GM23248 (cell line): ENCODE results near the gene POFUT1. TPM values are rescaled to one million over a fixed set of nuclear protein-coding genes. Genes with fewer than 3 reads are reported as not detected.

Experiments used
- DNase-seq: peaks from one replicate; pipeline ENCODE4 v3.0.0-alpha.2; 2015
- H2AFZ ChIP-seq: fragments of 200-600 bp; sonication (generic); 2 replicates; pipeline ENCODE4 v1.6.1; 2016; ENCODE audit warnings: antibody characterized with exemption
- H3F3A ChIP-seq: fragments of 200-600 bp; sonication (generic); 2 replicates; pipeline ENCODE4 v1.6.1; 2016; ENCODE audit warnings: mild to moderate bottlenecking, antibody characterized with exemption, mixed run types; ENCODE audit not compliant: insufficient read depth
- H3K27ac ChIP-seq: fragments of 200-600 bp; sonication (generic); 2 replicates; pipeline ENCODE4 v1.5.1; 2016; ENCODE audit warnings: mild to moderate bottlenecking
- H3K27me3 ChIP-seq: fragments of 200-600 bp; sonication (generic); replicated peaks from 2 replicates; pipeline ENCODE4 v1.6.1; 2016; ENCODE audit warnings: mild to moderate bottlenecking; ENCODE audit not compliant: insufficient read depth
- H3K36me3 ChIP-seq: fragments of 200-600 bp; sonication (generic); 2 replicates; pipeline ENCODE4 v1.6.1; 2016; ENCODE audit warnings: low read depth, mild to moderate bottlenecking
- H3K4me1 ChIP-seq: fragments of 200-600 bp; sonication (generic); 2 replicates; pipeline ENCODE4 v1.6.1; 2016; ENCODE audit warnings: mild to moderate bottlenecking; ENCODE audit not compliant: insufficient read depth
- H3K4me2 ChIP-seq: fragments of 200-600 bp; sonication (generic); one replicate; pipeline ENCODE4 v1.6.1; 2016; ENCODE audit warnings: mild to moderate bottlenecking; ENCODE audit not compliant: unreplicated experiment
- H3K4me3 ChIP-seq: fragments of 200-600 bp; sonication (generic); 2 replicates; pipeline ENCODE4 v1.5.1; 2016; ENCODE audit warnings: mild to moderate bottlenecking
- H3K79me2 ChIP-seq: fragments of 200-600 bp; sonication (generic); 2 replicates; pipeline ENCODE4 v1.6.1; 2016; ENCODE audit warnings: mild to moderate bottlenecking; ENCODE audit not compliant: insufficient read depth
- H3K9ac ChIP-seq: fragments of 200-600 bp; sonication (generic); 2 replicates; pipeline ENCODE4 v1.6.1; 2016; ENCODE audit warnings: mild to moderate bottlenecking
- H3K9me2 ChIP-seq: fragments of 200-600 bp; sonication (generic); 2 replicates; pipeline ENCODE4 v1.6.1; 2016; ENCODE audit warnings: mixed run types, mild to moderate bottlenecking, moderate library complexity; ENCODE audit not compliant: insufficient read depth
- H3K9me3 ChIP-seq: fragments of 200-600 bp; sonication (generic); one replicate; pipeline ENCODE4 v1.6.1; 2017; ENCODE audit warnings: low read depth
- H4K20me1 ChIP-seq: fragments of 200-600 bp; sonication (generic); 2 replicates; pipeline ENCODE4 v1.6.0; 2016; ENCODE audit not compliant: insufficient read depth
- EZH2 ChIP-seq: fragments of 200-600 bp; sonication (generic); IDR thresholded peaks from 2 replicates; pipeline ENCODE4 v1.6.1; 2018; ENCODE audit warnings: antibody characterized with exemption, mild to moderate bottlenecking; ENCODE audit not compliant: insufficient read depth, poor library complexity, severe bottlenecking
- EZH2phosphoT487 ChIP-seq: fragments of 200-600 bp; sonication (generic); IDR thresholded peaks from 2 replicates; pipeline ENCODE4 v1.6.1; 2018; ENCODE audit warnings: antibody characterized with exemption, moderate library complexity, mild to moderate bottlenecking, low read depth; ENCODE audit not compliant: insufficient read depth
- WGBS, 2 experiments: methylation state at CpG; one replicate each; pipeline ENCODE4 v1.1.6; 2015 to 2017; ENCODE audit warnings: low lambda C conversion rate in 2 of 2, low coverage in 1 of 2; ENCODE audit errors: missing lambda C conversion rate in 2 of 2; 5-methylcytosine and 5-hydroxymethylcytosine counted together
- in situ Hi-C: fragments of 300-500 bp; cut with MboI; formaldehyde crosslinking; loops from 2 replicates; pipeline ENCODE4 v1.15.0; 2020
- polyA plus RNA-seq: library from polyadenylated mRNA; unstranded; fragments of >200 nt; fragmentation: Nextera tagmentation; extraction: Ambion mirVana; gene quantifications from 2 replicates; pipeline ENCODE4 v1.2.1, GENCODE V29; 2016
- total RNA-seq: library from RNA; depleted of rRNA; stranded (reverse); fragments of >200 nt; shearing (Covaris generic); gene quantifications from 2 replicates; pipeline ENCODE4 v1.2.3, GENCODE V29; 2014

Gene POFUT1
- total and polyA plus RNA-seq, 2 experiments from 2014 or later: 35.4 to 54.1 TPM

DNA sequence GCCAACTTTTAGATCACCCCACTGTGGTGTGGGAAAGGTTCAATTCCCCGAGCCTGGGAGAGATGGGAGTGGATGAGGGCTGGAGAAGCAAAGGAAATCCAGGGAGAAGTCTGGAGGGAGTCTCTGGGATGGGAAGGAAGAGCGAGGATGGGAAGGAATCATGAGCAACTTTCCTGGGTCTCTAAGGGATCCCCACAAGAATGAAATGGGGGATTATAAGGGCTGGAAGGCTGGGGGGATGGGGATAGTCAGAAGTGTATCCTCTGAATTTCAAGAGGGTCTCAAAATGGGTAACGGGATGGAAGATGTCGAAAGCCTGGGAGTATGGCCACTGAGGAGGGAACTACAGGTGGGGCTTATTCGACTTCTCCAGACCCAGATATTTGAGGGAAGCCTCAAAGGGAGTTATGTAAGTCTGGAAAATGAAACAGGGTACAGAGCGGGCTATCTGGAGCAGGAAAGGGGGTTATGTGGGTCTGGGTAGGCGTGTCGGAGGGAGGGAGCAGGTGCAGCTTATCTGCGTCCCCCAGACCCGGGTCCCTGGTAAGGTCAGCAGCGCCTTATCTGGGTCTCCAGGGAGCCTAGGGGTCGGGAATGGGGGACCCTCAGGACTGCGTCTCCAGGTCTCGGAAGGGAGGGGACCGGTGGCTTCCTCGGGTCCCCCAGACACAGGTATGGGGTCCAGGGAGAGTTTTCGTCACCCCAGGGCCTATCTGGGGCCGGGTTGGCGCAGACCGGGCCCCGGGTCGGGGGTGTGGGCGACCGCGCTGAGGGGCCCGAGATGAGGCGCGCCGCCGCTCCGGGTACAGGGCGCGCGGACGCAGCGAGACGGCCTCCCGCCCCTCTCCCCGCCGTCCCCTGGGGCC, 687 bp upstream of the POFUT1 start:
- Histone ChIP-seq H3K4me2 (peak overlapping the region; percentile 94), H4K20me1 (no peaks in the 10 kb centered on the region), H3K9ac (peak overlapping the region; percentile 98), H3K36me3 (no peaks in the 10 kb centered on the region), H3K79me2 (peaks cover 84% of the 10 kb centered on the region), H3K9me3 (no peaks in the 10 kb centered on the region), H3K9me2 (no peaks in the 10 kb centered on the region), H3K27me3 (no peaks in the 10 kb centered on the region), H3K27ac (no peak overlapping the region), H2AFZ (peak overlapping the region; percentile 72), H3F3A (peaks cover 24% of the 10 kb centered on the region), H3K4me3 (peak overlapping the region; percentile 100), H3K4me1 (peaks cover 35% of the 10 kb centered on the region)
- WGBS, 2 experiments: 1 to 3% methylated on average over 24 to 31 of the region's 40 CpGs
- DNase-seq: peak; percentile 33
- in situ Hi-C loops: no loop called here
- TF ChIP-seq EZH2phosphoT487: no peak
- TF ChIP-seq EZH2: no peak

DNA sequence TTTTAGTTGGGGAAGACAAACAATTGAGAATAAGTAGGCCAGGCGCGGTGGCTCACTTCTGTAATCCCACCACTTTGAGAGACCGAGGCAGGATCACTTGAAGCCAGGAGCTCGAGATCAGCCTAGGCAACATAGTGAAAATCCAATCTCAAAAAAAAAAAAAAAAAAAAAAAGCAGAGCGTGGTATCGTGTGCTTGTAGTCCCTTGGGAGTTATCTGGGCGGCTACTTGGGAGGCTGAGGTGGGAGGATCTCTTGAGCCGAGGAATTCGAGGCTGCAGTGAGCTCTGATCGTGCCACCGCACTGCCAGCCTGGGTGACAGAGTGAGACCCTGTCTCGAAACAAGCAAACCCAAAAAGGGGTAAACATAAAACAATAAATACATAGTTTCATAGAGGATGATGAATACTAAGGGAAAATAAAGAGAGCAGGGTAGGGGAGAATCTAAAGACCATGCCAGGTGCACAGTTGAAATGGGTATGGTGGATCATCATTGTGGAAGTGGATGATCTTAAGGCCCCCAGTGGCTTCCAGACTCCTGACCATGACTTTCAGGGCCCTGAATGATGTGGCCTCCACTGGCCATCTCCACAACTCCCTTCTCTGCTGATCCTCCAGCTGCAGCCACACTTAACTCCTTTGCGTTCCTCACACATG, 947 bp downstream of the POFUT1 start:
- peak overlapping the region; percentile 95 for H3K4me2 ChIP-seq
- H2AFZ ChIP-seq: peak overlapping the region; percentile 99
- 0 out of 2 replicates have a peak, but pooled peaks cover 4% of the 10 kb centered on the region for H3K36me3 ChIP-seq
- H3K4me1 ChIP-seq: peaks cover 31% of the 10 kb centered on the region
- H3K79me2 ChIP-seq: peaks cover 79% of the 10 kb centered on the region
- no peaks in the 10 kb centered on the region for H4K20me1 ChIP-seq
- no peaks in the 10 kb centered on the region for H3K9me3 ChIP-seq
- in situ Hi-C loops: no loop called here
- peak; percentile 36 for DNase-seq
- H3K27ac ChIP-seq: no peak overlapping the region; the same call in 1 of the 2 replicates
- WGBS, 2 experiments: 53 to 56% methylated on average over 13 of the region's 13 CpGs
- no peak for TF ChIP-seq EZH2
- TF ChIP-seq EZH2phosphoT487: no peak
- H3K9me2 ChIP-seq: no peaks in the 10 kb centered on the region
- peaks cover 19% of the 10 kb centered on the region for H3F3A ChIP-seq
- no peaks in the 10 kb centered on the region for H3K27me3 ChIP-seq
- peak overlapping the region; percentile 98 for H3K9ac ChIP-seq
- H3K4me3 ChIP-seq: peak overlapping the region; percentile 100

DNA sequence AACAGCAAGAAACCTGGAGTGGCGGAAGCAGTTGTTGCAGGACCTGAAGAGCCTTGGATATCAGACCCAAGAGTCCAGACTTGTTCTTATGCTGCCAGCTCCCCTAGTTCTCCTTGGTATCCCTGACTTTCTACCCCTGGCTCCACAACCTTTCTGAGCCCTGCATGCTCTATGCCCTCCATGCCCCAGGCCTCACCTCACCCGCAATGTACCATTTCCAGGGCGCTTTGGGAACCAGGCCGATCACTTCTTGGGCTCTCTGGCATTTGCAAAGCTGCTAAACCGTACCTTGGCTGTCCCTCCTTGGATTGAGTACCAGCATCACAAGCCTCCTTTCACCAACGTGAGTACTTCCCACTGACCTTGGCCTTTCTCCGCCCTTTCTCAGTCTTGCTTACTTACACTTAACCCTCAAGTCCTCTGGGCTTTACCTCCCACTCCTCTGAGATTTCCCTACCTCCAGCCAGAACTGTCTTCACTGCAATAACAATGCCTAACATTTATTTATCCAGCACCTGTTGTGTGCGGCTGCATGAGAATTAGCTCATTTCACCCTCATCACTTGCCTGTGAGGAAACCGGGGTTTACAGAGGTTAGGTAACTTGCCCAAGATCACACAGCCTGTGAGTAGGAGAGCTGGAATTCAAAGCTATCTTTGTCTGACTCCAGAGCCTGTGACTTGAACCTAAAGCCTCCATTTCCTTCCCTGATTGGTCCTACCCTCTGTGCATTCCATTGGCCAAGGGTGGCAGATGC, 2.3 kb downstream of the POFUT1 start:
- H3K9me3 ChIP-seq: no peaks in the 10 kb centered on the region
- H3K4me3 ChIP-seq: no peak overlapping the region
- H3K27ac ChIP-seq: no peak overlapping the region
- DNase-seq: peak; percentile 41
- H3K9me2 ChIP-seq: no peaks in the 10 kb centered on the region
- WGBS, 2 experiments: 78 to 80% methylated on average over 9 of the region's 9 CpGs
- H3K4me1 ChIP-seq: peaks cover 30% of the 10 kb centered on the region
- H3F3A ChIP-seq: peaks cover 14% of the 10 kb centered on the region
- no peak overlapping the region for H3K4me2 ChIP-seq
- in situ Hi-C loops: no loop called here
- H3K9ac ChIP-seq: peak overlapping the region; percentile 98; the same call in 1 of the 2 replicates
- 0 out of 2 replicates have a peak, but pooled peaks cover 9% of the 10 kb centered on the region for H3K36me3 ChIP-seq
- no peaks in the 10 kb centered on the region for H3K27me3 ChIP-seq
- H4K20me1 ChIP-seq: no peaks in the 10 kb centered on the region
- TF ChIP-seq EZH2 (no peak), EZH2phosphoT487 (no peak)
- H2AFZ ChIP-seq: no peak overlapping the region
- H3K79me2 ChIP-seq: peaks cover 70% of the 10 kb centered on the region

DNA sequence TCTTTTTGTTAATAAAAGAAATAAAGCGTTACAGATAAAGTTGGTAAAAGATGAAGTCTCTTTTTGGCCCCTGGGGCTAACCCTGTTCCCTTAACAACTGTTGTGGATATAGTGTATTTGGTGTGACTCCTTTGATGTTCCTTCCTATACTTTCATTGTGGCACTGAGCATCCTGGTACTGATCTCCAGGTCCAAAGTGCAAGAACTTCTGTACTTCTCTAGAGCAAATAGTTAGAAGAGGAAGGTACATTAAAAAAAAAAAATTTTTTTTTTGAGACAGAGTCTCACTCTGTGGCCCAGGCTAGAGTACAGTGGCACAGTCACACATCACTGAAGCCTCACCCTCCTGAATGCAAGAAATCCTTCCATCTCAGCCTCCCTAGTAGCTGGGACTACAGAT, 6.2 kb downstream of the POFUT1 start:
- TF ChIP-seq EZH2phosphoT487: no peak
- Histone ChIP-seq H3K27ac (no peak overlapping the region), H3K36me3 (peaks cover 17% of the 10 kb centered on the region; the same call in 1 of the 2 replicates), H3K4me1 (0 out of 2 replicates have a peak, but pooled peaks cover 6% of the 10 kb centered on the region), H3K9ac (no peak overlapping the region), H3K9me3 (no peaks in the 10 kb centered on the region), H3K4me2 (no peak overlapping the region), H3K9me2 (no peaks in the 10 kb centered on the region), H4K20me1 (no peaks in the 10 kb centered on the region), H3F3A (peaks cover 6% of the 10 kb centered on the region; the same call in 1 of the 2 replicates), H3K4me3 (no peak overlapping the region), H3K79me2 (peaks cover 34% of the 10 kb centered on the region), H3K27me3 (no peaks in the 10 kb centered on the region), H2AFZ (no peak overlapping the region)
- WGBS, 2 experiments: 97 to 100% methylated on average over 1 of the region's 1 CpG
- in situ Hi-C loops: no loop called here
- no peak for DNase-seq
